Renal cortex interstitium (tissue), 15 donors: ENCODE measurements around the gene FAP. TPM values are rescaled to one million over a fixed set of nuclear protein-coding genes. Genes with fewer than 3 reads are reported as not detected.
A peak's percentile ranks its signal among the peaks of the same experiment; 100 is the strongest.

Source experiments
- DNase-seq, 11 donors: peaks; one replicate each; pipeline ENCODE4 v3.0.0-alpha.2; 2013; ENCODE audit warnings: low read depth in 9 of 11, low spot score in 4 of 11; ENCODE audit errors: extremely low read depth in 1 of 11
- long read RNA-seq, 16 experiments: transcript quantifications; one replicate each; lab custom pipeline, GENCODE V29; 2026
- polyA plus RNA-seq, 3 donors: library from polyadenylated mRNA; unstranded; fragments of 120-200 nt; gene quantifications; one replicate each; pipeline ENCODE4 v1.2.1, GENCODE V29; 2013; ENCODE audit not compliant: insufficient read length in 3 of 3

The FAP gene, protein sequence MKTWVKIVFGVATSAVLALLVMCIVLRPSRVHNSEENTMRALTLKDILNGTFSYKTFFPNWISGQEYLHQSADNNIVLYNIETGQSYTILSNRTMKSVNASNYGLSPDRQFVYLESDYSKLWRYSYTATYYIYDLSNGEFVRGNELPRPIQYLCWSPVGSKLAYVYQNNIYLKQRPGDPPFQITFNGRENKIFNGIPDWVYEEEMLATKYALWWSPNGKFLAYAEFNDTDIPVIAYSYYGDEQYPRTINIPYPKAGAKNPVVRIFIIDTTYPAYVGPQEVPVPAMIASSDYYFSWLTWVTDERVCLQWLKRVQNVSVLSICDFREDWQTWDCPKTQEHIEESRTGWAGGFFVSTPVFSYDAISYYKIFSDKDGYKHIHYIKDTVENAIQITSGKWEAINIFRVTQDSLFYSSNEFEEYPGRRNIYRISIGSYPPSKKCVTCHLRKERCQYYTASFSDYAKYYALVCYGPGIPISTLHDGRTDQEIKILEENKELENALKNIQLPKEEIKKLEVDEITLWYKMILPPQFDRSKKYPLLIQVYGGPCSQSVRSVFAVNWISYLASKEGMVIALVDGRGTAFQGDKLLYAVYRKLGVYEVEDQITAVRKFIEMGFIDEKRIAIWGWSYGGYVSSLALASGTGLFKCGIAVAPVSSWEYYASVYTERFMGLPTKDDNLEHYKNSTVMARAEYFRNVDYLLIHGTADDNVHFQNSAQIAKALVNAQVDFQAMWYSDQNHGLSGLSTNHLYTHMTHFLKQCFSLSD
- polyA plus RNA-seq, result 10 to 100 TPM; 10.9 to 12.9 (median 11.6) TPM
- long read RNA-seq, donor 1, result 0 reads
- long read RNA-seq, donor 2, partial matches to known transcripts, result 0 of 1 reads
- long read RNA-seq, donor 2, other reads (novel, unspliced or antisense), result 0 of 1 reads
- long read RNA-seq, donor 3, partial matches to known transcripts, result 0 of 2 reads
- long read RNA-seq, donor 3, other reads (novel, unspliced or antisense), result 0 of 2 reads
- long read RNA-seq, donor 4, result 0 reads
- long read RNA-seq, donor 5, result 0 reads
- long read RNA-seq, donor 6, result 0 reads
- long read RNA-seq, donor 7, result 0 reads
- long read RNA-seq, donor 8, result 0 reads
- long read RNA-seq, donor 9, partial matches to known transcripts, result 0 of 1 reads
- long read RNA-seq, donor 9, other reads (novel, unspliced or antisense), result 0 of 1 reads
- long read RNA-seq, donor 10, result 0 reads
- long read RNA-seq, donor 11, result 0 reads
- long read RNA-seq, donor 12, result 0 reads
- long read RNA-seq, donor 13, partial matches to known transcripts, result 0 of 3 reads
- long read RNA-seq, donor 13, other reads (novel, unspliced or antisense), result 0 of 3 reads
- long read RNA-seq, donor 14, partial matches to known transcripts, result 0 of 1 reads
- long read RNA-seq, donor 14, other reads (novel, unspliced or antisense), result 0 of 1 reads
- long read RNA-seq, donor 15, result 0 reads
- long read RNA-seq, donor 16, partial matches to known transcripts, result 0 of 4 reads
- long read RNA-seq, donor 16, other reads (novel, unspliced or antisense), result 0 of 4 reads

DNA sequence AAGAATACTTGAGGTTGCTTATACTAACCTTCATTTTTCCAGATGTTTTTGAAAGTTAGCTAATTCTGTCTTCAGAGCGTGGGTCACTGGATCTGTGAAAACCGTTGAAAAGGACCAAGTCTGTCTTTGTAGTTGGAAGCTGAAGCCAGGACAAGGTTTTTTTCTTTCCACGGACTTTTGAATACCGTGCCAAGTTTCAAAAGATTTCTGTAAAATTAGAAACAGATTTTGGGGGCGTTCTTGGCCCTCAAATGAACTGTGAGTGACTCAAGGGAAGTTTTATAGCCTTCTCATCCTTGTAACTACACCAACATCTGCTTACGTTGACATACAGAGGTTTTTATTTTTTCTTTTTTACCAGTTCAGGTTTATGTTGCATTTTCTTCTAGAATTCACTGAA is at the start of gene FAP:
FAP (minus strand) TSS at position 152 of the 400 bp plus-strand sequence; CDS start at position 34, 118 bp downstream.
- peak in 1 of 11 donors; percentile 22 for DNase-seq

DNA sequence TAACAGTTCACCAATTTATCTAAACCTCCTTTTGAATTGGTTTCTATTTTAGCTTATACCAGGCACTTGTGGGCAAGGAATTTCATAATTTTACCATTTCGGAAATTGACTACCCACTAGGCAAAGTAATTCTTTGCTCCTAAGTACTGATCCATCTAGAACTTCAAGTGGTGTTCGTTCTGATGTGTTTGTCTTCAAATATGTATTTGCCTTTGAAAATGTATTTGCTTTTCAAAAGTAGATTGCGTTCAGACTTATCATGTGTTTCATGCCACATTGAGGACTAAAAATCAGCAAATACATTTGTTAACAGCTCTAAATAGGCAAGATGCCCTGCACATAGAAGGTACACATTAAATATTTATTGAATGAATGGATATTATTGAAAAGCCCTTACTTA is 48.5 kb upstream of the FAP start:
- DNase-seq, result no peak

- DNase-seq, result no peak
Measured at GRCh38 chr2:162282765-162283425, 39.6 kb upstream of the FAP start.

DNA sequence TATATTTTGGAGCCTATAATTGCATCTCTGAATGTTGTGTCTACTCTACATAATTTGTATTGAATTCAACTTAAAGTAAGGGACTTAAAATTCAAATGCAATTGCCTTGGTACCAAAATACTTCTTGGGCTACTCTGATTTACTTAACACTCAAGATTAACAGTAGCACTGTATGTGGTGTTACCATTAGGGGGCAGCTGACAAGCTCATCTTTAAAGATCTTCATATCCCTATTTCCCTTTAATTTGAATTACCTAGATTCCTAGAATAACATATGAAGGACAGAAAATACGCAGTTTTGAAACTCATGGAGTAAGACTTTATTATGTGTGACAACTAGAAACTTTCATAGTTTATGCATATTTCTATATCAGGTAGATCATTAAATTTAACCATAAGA is 37.4 kb upstream of the FAP start:
- DNase-seq, result no peak

GRCh38 chr2:162277381-162277780 is 34.1 kb upstream of the FAP start:
- no peak for DNase-seq

GRCh38 chr2:162267996-162268395 is 24.8 kb upstream of the FAP start:
- DNase-seq, result no peak

GRCh38 chr2:162267496-162267895 is 24.3 kb upstream of the FAP start:
- no peak for DNase-seq

DNA sequence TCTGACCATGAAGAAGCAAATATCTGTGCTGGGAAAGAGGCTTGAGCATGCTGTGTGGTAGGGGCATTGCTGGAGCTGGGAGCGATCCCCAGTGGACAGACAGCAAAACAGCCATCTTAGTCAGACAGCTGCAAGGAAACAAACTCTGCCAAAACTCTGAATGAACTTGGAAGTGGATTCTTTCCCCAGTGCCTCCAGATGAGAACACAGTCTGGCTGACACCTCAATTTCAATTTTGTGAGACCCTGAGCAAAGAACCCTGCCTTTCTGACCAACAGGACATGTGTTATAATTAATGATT is 23.2 kb upstream of the FAP start:
- no peak for DNase-seq

DNA sequence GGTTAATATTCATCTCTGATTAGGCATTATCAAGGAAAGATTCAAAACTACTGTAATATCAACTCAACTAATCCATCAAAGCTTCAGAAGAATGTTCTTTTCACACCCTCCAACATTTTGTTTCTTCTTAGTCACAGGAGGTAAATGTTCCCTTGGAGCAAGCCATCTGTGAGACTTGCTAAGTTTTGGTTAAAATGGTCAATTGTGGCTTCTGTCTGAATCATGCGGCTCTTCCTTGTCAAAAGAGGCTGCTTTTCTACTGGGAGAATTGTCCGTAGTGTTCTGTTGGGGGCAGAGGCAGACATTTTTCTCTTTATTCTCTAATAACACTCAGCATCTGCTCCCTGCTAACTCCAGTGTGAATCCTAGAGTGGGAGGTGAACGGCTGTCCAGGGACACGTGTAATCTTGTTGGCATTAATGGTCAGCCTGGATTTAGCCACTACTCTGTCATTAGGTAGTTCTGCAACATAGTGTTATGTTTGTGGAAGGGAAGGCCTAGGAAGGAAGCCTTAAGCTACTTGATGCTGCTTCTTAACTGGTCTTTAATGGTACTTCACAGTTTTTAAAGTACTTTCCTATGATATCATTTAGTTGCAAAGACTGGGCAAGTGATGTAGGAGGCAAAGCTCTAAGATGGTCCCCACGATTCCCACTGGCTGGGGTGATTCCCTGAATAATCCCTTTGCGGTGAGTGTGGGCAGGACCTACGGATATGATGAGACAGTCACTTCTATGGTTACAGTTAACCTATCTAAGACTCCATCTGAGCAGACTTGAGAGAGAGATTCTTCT is 22.6 kb upstream of the FAP start:
- DNase-seq, result no peak

GRCh38 chr2:162261032-162261945 is 18.0 kb upstream of the FAP start:
- DNase-seq, result no peak

GRCh38 chr2:162258686-162259085 is 15.4 kb upstream of the FAP start:
- no peak for DNase-seq

GRCh38 chr2:162258169-162258568 is 14.9 kb upstream of the FAP start:
- no peak for DNase-seq

- DNase-seq, result no peak
Measured at GRCh38 chr2:162257425-162257824, 14.2 kb upstream of the FAP start.

DNA sequence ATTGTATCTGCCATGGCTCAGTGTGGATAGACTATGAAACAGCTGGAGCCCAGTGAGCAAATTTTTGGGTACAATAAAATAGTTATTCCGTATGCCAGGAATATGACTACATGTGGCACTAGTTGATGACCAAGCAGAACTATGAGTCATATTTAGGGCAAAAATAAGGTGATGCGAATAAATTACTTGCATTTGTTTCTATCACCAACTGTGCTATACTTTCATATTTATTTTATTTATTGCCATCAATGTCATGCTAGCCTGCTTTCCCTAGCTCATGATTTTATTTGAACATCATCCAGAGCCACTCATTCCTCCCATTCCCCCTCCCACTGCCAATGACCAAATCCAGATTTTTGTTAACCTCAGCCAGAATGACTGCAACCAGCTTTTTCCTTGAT is 13.3 kb upstream of the FAP start:
- DNase-seq, result no peak

GRCh38 chr2:162254236-162254871 is 11.1 kb upstream of the FAP start:
- no peak for DNase-seq

DNA sequence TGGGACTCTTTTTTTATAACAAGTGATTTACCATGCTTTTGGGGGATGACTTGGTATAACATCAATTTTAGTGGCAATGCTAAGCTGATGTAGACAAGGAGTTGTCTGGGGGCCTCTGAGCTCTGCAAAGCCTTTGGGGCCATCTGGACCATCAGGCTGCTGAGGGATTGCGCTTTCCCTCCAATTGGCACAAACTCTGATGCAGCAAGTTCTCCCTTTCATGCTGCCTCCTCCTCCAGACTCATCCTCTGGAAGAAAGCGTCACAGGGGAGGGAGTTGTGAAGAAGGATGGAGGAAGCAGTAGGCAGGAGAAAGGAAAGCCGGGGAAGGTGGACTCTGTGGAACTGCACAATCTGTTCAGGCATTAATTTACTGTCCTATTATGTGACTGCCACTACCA is 10.2 kb upstream of the FAP start:
- no peak for DNase-seq
